ENCODE measurements around the gene BPIFB6.

Gene BPIFB6

DNA sequence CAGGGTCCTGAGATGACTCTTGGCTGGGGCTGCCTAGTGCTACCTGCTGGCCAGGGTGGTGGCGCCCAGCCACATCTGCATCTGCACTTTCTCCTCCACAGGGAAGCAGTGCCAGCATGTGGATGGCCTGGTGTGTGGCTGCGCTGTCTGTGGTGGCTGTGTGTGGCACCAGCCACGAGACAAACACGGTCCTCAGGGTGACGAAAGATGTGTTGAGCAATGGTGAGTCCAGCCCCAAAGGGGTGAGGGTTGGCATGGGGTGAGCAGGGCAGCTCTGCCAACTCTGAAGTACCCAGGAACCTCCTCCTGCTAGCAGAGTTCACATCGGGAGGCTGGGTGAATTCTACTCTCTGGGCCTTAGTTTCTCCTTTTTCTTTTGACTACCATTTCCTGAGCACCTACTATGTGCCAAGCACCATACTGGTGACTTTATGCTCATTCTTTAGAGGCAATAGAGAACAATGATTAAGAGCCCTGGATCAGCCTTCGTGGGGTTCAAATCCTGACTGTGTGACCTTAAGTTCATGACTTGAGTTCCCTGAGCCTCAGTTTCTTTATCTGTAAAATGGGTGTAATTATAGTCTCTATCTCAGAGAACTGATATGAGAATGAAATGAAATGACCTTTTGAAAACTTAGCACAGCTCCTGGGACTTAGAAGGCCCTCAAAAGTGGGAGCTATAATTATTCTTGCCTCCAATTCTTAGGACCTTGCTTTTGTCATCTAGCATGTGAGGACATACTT, 50.1 kb downstream of the BPIFB6 start:
- H3K4me3 ChIP-seq (ENCODE audit: low read depth, low read length): no peak overlapping the region
- no peak for DNase-seq (ENCODE audit: low read depth)
- TF ChIP-seq, protein P1, sequence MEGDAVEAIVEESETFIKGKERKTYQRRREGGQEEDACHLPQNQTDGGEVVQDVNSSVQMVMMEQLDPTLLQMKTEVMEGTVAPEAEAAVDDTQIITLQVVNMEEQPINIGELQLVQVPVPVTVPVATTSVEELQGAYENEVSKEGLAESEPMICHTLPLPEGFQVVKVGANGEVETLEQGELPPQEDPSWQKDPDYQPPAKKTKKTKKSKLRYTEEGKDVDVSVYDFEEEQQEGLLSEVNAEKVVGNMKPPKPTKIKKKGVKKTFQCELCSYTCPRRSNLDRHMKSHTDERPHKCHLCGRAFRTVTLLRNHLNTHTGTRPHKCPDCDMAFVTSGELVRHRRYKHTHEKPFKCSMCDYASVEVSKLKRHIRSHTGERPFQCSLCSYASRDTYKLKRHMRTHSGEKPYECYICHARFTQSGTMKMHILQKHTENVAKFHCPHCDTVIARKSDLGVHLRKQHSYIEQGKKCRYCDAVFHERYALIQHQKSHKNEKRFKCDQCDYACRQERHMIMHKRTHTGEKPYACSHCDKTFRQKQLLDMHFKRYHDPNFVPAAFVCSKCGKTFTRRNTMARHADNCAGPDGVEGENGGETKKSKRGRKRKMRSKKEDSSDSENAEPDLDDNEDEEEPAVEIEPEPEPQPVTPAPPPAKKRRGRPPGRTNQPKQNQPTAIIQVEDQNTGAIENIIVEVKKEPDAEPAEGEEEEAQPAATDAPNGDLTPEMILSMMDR (IDR thresholded peaks at IDR 0.05; ENCODE audit: insufficient read depth, low read depth, low read length, missing control alignments): no peak

DNA sequence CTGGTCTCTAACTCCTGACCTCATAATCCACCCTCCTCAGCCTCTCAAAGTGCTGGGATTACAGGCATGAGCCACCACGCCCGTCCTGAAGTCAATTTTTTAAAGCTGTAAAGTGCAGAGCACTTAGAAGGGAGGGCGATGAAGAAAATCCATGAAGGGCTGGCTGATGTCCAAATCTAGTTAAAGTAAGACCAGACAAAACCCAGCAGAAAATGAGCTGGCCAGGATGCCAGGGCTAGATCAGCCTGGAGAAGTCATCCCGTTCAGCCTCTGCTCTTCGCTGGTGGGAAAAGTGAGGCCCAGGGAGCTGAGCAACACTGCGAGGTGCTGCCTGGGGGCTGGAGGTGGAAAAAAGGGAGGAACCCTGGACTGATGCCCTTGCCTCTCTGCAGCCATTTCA, 51.1 kb downstream of the BPIFB6 start:
- no peak overlapping the region for H3K4me3 ChIP-seq (ENCODE audit: low read depth, low read length)
- TF ChIP-seq, protein P1 (IDR thresholded peaks at IDR 0.05; ENCODE audit: insufficient read depth, low read depth, low read length, missing control alignments): no peak
- DNase-seq (ENCODE audit: low read depth): no peak

DNA sequence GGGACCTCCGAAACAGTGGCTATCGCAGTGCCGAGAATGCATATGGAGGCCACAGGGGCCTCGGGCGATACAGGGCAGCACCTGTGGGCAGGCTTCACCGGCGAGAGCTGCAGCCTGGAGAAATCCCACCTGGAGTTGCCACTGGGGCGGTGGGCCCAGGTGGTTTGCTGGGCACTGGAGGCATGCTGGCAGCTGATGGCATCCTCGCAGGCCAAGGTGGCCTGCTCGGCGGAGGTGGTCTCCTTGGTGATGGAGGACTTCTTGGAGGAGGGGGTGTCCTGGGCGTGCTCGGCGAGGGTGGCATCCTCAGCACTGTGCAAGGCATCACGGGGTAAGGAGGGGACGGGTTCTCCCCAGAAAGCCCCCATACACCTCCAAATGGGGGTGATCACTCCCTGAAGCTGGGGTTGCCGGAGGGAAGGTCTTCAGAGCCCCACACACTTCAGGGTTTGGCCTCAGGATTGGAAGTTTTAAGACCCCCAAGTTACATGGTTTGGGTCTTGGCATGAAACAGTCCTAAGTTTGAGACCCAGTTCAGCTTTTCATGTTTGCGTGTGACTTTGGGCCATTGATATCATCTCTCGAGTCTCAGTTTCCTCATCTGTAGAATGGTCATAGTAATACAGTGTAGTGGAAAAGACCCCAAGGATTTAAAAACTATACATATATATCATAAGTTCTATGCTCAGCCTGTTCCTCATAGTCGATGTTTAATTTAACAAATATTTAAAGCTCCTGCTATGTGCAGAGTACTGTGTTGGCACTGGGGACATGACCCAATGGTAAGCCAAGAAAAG, 52.3 kb downstream of the BPIFB6 start:
- TF ChIP-seq, protein P1 (IDR thresholded peaks at IDR 0.05; ENCODE audit: insufficient read depth, low read depth, low read length, missing control alignments): no peak
- H3K4me3 ChIP-seq (ENCODE audit: low read depth, low read length): no peak overlapping the region
- no peak for DNase-seq (ENCODE audit: low read depth)

DNA sequence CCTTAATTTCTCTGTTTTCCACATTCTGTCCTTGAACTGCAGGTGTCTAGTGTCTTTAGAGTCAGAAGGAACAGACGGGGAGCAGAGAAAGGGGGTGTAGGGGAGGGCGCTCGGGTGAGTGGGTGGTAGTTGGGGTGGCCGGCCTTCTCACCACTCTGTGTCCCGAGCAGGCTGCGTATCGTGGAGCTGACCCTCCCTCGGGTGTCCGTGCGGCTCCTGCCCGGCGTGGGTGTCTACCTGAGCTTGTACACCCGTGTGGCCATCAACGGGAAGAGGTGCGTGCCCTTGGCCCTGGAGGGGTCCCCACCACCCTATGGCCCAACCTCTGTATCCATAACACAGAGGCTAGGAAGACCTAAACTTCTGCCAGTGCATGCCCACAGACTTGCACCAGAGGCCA, 53.3 kb downstream of the BPIFB6 start:
- H3K4me3 ChIP-seq (ENCODE audit: low read depth, low read length): no peak overlapping the region
- DNase-seq (ENCODE audit: low read depth): no peak
- TF ChIP-seq, protein P1 (IDR thresholded peaks at IDR 0.05; ENCODE audit: insufficient read depth, low read depth, low read length, missing control alignments): no peak

DNA sequence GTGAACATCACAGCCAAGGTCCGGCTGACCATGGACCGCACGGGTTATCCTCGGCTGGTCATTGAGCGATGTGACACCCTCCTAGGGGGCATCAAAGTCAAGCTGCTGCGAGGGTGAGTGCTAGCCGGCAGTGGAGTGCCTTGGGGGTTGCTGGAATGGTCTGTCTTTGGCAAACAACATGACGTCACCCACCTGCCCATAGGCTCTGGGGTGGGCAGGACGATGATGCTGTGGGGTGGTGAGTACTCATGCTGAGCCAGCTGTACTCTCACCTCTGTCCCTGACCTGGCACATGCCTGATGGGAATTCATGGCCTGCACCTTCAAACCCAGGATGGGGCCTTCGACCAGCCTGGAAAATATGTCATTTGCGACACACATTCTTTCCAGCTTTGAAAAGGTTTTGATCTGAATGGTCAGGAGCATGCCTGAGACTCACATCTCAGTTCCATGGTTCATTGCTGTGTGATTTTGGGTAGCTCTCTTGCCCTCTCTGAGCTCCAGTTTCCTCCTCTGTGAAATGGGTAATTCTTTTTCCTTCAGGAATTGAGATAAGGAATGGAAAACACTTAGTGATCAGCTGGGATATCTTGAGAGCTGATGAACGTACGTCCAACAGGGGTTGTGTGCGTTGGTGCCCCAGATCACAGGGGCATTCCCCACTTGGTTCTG, 54.7 kb downstream of the BPIFB6 start:
- no peak for DNase-seq (ENCODE audit: low read depth)
- TF ChIP-seq, protein P1 (IDR thresholded peaks at IDR 0.05; ENCODE audit: insufficient read depth, low read depth, low read length, missing control alignments): no peak
- H3K4me3 ChIP-seq (ENCODE audit: low read depth, low read length): no peak overlapping the region

DNA sequence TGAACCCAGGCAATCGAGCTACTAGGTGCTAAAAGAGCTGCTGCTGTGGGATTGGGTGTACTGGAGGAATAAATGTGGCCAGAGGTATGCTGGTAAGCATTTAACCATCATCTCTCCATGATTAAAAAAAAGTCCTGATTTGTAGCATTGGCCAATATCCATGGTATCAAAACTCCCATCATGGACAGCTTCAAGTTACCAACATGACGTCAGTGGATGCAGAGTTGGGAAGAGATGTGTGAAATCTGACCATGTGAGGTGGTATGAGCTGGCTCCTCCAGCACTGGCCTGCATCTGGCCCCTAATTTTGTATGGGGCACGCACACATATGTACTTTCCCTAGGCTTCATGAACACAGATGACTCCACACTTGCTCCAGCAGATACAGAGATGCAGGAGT, 59.7 kb downstream of the BPIFB6 start:
- no peak overlapping the region for H3K4me3 ChIP-seq (ENCODE audit: low read depth, low read length)
- TF ChIP-seq, protein P1 (IDR thresholded peaks at IDR 0.05; ENCODE audit: insufficient read depth, low read depth, low read length, missing control alignments): no peak

More for the DNA sequence above, 59.7 kb downstream of the BPIFB6 start:
- no peak for DNase-seq (ENCODE audit: low read depth)
